ENCODE data around the gene RBX1.
"Not testable (repeated sequence)": the region's sequence is repeated elsewhere in the genome, so short reads cannot be mapped to it uniquely, and the experiment has no call there.

Gene RBX1

DNA sequence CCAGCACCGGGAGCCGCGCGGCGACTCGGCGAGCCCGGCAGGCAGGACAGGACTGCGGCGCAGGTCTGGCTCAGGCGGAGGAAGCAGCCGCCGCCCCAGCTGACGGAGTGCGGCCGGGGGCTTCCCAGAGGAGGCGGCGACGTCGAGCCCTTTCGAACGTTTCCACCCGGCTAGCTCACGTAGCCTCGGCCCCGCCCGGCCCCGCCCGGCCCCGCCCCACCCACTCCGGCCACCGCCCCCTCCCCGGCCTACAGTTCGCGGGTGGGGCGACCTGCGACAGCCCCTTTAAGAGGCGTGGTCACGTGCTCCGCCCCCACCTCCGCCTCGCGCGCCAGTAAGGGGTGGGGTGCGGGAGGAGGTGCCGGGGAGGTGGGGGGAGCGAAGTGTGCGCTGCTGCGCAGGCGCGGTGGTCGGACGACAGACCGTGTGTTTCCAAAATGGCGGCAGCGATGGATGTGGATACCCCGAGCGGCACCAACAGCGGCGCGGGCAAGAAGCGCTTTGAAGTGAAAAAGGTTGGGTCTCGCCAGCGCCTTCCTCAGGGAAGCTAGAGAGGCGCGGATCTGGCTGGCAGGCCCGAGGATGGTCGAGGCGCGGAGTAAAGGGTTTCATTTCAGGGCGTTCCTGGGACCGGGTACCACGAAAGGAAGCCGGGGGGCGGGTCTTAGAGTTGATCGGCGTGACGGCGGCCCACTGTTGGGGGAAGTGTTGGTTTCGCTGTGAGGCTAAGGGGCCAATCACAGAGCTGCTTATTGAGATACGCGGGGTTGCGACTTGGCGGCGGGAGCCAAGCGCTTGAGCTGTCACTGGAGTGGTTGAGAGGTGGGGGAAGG is at the start of gene RBX1:
Gene RBX1 (plus strand): TSS at position 417 of the 833 bp plus-strand sequence. CDS start 21 bp downstream, at position 438.
- DNase-seq: peak; percentile 93 to 100 (median 99)

DNA sequence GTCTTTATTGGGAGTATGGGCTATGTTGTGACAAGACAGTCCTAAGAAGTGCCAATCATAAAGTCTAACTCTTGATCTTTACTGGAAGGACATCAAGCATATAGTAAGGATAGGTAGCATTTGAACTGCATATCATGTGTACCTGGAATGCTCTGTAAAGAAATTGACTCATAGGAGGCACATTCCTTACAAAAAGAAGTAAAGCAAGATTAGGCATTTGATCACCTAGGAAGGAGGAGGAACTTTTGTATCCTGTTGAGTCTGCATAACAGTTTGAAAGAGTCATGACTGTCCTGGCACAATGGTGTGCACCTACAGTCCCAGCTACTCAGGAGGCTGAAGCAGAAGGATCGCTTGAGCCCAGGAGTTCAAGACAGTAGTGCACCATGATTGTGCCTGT is 47.1 kb upstream of the RBX1 start:
- no peak for DNase-seq

DNA sequence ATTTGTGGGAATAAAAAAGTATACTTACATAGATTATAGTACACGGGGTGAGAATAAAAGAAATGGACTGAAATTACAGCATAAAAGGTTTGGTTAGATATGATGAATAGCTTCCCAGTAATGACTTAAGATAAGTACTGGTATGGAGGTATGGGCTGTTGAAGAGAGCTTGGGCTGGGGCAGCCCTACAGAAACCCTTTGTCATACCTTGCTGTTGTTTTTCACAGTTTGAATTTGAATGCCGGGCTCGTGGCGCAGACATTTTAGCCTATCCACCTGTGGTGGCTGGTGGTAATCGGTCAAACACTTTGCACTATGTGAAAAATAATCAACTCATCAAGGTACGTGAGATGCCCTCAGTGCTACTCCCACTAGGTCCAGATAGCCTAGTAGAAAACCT is 42.3 kb upstream of the RBX1 start:
- no peak for DNase-seq

DNA sequence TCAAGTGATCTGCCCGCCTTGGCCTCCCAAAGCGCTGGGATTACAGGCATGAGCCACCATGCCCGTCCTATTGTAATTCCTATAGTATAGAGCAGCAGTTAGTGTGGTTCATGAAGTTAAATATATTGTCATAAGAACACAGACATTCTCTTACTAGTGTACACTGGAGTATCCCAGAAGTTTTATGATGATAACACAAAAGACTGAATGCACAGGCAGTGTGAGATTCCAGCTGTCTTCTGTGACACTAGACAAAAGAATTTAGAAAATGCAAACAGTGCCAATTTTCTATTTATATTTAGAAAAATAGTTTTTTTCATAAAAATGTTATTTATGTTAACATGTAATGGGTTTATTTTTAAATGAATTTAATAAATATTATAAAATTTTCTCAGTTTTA is 39.4 kb upstream of the RBX1 start:
- DNase-seq: no peak

DNA sequence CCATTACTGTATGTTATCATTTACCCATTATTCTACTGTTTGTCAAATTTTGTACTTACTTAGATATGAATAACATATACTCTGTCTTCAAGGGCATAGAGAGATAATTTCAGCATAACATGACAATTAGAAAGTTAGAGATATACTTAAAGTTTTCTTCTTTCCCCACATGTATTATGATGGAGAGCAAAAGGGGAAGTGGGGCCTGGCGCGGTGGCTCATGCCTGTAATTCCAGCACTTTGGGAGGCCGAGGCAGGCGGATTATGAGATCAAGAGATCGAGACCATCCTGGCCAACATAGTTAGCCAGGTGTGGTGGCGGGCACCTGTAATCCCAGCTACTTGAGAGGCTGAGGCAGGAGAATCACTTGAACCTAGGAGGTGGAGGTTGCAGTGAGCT is 38.2 kb upstream of the RBX1 start:
- DNase-seq: not testable (repeated sequence)

DNA sequence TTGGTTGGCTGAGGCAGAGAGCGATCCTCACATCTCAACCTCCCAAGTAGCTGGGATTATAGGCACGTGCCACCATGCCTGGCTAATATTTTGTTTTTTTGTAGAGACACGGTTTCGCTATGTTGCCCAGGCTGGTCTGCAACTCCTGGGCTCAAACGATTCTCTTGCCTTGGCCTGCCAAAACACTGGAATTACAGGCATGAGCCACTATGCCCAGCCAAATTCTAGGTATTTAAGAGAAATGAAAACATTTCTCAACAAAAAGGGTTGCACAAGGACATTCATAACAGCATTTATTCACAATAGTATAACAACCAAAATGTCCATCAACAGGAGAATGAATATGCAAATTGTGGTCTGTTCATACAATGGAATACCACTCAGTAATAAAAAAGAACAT is 31.7 kb upstream of the RBX1 start:
- no peak for DNase-seq

DNA sequence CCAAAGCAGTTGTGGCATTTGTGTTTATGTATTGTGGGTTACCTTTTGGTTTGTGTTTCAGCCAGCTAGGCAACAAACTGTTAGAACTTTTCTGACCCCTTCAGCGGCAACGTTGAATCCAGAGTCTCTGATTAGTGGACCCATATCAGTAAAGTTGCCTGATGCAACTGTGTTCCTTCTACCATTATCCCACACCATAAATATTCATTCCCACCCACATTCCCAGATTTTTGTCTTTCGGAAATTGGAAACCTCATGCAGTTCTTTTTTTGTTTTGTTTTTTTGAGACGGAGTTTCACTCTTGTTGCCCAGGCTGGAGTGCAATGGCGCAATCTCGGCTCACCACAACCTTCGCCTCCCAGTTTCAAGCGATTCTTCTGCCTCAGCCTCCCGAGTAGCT is 30.7 kb upstream of the RBX1 start:
- DNase-seq: no peak

DNA sequence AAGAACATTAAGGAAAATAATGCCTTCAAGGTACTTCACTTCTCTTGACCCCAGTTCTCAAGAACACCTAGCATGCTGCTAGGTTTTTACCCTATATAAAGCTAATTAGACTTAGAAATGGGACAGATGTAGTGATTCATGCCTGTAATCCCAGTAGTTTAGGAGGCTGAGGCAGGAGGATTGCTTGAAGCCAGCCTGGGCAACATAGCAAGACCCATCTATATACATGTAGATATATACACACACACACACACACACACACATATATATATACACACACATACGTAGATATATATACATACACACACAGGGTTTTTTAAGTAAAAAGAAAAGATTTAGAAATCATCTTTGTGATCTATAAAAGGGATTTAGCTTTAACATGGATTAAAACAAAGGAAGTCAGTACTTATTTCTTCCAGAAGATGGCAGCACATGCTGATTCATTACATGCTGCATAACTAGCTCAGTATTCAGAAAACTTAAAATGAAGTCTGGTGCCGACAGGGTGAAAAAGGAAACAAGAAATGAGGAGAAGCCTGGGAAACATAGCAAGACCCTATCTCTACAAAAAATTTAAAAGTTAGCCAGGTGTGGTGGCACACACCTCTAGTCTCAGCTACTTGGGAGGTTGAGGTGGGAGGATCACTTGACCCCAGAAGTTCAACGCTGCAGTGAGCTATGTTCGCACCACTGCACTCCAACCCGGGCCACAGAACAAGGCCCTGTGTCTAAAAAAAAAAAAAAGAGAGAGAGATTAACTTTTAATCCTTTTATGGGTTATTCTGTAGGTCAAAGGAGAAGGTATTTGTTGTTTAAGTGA is 28.5 kb upstream of the RBX1 start:
- DNase-seq: peak in 2 of 14 donors; percentile 8 to 31

DNA sequence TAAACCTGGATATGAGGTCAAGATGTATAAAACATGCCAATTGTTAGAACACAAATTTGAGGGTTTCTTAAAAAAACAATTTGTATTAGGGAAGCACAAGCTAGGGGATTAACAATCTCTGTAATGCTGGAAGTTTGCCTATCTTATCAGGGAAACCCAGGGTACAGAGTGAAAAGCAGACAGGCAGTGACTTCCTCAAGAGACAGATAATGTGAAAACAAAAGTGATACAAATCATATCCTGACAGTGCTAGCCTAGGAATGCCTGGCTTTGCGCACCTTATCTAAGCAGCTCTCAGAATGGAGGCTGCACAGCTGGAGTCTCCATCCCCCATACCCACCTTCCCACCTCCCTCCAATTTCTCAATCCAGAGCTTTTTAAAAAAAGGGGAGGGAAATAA is 22.5 kb upstream of the RBX1 start:
- DNase-seq: no peak

DNA sequence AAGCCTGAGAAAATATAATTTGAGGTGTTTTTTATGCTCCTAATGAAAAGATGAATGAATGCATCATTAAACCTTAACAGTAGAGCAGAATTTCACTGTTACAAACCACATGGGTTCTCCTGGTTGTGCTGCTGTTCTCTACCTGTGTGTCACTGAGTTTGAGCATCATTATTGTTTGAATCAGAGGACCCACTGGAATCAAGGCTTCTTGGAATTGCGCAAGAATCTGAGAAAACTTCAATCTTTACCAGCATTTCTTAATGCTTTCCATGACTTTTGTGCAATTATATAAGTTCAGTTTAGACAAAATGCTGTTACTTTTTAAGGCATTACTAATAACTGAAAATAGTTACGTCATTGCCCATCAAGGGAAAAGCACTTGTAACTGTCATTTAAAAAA is 18.8 kb upstream of the RBX1 start:
- DNase-seq: no peak

DNA sequence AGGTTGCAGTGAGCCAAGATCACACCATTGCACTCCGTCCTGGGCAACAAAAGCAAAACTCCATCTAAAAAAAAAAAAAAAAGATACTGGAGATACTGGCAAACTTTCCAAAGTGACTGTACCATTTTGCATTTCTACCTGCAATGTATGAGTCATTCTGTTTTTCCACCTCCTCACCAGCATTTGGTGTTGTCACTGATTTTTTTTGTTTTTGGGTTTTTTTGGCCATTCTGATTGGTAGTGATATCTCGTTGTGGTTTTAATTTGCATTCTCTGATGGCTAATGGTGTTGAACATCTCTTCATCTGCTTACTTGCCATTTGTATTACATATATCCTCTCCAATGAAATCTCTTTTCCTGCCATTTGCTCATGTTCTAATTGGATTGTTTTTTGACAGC is 12.0 kb upstream of the RBX1 start:
- DNase-seq: no peak

DNA sequence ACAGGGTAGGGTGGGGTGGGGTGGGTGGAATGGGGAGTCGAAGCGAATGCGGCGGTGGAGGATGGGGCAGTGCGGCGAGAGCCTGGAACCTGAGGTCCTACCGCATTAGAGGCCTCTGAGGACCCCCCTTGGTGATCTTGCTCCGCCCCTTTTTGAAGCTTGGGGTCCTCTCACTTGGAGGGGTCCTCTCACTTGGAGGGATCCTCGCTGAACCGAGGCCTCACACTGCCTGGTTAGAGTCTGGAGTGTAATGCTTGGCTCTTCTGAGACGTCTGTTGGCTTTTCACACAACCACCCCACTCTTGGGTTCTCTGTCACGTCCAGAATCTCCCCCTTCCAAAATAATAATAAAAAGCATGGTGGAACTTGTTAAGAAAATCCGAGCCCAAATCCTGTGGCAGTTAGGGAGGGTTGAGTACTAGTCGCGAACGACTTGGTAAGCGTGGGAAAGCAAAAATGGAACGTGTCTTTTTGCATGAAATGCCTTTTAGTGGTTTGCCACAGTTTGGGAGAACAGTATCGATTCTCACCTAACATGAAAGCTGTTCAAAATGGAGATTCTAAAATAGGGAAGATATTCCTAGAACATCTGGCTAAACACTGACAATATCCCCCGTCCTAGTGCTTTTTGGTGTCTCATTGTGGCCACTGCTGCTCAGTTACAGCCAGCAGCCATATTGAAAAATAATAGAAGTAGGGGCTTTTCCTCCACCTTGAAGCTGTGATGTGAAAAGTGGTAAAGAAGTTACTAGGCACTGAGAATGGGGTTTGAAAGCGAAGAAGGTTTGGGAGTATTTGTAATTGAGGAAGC is 822 bp downstream of the RBX1 start:
- no peak for DNase-seq

DNA sequence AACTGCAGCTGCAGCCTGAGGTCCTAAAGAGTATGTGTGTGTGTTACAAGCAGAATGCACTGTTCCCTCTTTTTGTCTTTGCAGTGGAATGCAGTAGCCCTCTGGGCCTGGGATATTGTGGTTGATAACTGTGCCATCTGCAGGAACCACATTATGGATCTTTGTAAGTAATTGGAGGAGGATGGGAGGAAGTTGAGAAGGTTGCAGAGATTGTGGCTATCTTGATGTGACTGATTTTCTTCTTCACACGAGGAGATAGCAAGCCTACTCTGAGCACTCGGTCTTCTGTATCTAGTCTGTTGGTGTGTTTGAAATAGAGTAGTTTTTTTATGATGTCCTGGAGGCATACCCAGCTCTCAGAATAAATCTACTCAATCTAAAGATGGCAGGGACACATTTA is 2.3 kb downstream of the RBX1 start:
- no peak for DNase-seq

DNA sequence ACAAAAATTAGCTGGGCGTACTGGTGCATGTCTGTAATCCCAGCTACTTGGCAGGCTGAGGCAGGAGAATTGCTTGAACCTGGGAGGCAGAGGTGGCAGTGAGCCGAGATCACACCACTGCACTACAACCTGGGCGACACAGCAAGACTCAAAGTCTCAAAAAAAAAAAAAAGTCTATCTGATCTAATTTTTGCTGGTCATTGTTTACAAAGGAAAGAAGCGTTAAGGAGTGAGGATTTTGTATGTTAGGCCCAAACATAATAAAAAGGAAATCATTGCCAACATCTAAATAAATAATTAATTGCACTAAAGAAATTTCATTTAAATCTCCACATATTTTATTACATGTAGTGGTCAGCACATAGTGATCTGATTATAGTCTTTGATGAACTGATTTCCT is 2.9 kb downstream of the RBX1 start:
- no peak for DNase-seq

DNA sequence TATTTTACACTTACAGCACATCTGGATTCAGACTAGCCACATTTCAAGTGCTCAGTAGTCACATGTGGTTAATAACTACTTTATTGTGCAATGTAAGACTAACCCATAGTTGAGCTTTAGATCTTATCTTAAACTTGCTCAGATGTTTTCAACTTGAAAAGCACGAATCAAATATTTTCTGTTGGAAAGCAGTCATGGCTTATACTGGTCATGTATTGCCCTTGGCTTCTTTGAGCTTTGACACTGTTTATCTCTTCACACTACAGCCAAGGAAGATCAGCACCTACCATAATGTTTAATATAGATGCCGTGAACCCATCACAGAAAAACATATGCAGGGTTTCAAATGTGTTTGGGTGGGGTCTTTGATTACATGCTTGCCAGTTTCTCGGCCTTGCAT is 4.4 kb downstream of the RBX1 start:
- no peak for DNase-seq

DNA sequence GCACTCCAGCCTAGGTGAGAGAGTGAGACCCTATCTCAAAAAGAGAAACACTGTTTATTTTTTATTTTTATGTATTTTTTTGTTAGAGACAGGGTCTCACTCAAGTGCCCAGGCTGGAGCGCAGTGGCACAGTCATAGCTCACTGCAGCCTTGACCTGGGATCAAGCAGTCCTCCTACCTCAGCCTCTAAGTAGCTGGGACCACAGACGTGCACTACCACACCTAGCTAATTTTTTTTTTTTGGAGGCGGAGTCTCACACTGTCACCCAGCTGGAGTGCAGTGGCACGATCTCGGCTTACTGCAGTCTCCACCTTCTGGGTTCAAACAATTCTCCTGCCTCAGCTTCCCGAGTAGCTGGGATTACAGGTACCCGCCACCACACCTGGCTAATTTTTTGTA is 6.4 kb downstream of the RBX1 start:
- DNase-seq: no peak

DNA sequence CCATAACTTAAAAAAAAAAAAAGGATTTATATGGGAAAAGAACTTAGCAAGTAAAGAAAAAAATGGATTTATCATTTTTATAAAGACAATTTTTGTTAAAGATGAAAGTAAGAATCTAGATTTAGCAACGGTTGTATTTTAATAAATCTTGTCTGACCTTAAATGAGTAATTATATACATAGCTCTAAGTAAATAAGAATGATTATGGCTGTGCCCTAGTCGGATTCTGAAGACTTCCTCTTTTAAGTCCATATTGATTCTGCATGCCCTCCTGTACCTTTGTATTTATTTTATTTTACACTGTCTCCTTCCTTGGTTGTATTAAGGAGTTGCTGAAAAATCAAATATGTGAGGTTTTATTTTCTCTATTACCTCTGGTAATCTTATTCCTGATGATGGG is 7.1 kb downstream of the RBX1 start:
- DNase-seq: no peak

DNA sequence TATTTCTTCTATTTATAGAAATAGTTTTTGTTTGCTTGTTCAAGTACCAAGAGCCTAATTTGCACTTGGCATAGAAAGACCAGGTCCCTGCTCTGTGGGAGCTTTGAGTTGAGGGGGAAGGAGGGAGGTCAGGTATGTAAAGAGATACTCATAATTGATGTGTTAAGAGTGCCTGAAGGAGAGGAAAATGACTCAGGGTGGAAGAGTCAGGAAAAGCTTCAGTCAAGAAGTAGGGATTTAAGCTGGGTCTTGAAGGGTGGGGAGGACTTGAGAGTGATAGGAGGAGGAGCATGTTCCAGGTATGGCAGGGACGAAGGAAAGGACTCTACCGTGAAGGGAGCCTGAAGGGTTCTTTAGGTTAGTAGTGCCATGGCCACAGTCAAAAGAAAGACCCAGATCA is 9.0 kb downstream of the RBX1 start:
- no peak for DNase-seq

DNA sequence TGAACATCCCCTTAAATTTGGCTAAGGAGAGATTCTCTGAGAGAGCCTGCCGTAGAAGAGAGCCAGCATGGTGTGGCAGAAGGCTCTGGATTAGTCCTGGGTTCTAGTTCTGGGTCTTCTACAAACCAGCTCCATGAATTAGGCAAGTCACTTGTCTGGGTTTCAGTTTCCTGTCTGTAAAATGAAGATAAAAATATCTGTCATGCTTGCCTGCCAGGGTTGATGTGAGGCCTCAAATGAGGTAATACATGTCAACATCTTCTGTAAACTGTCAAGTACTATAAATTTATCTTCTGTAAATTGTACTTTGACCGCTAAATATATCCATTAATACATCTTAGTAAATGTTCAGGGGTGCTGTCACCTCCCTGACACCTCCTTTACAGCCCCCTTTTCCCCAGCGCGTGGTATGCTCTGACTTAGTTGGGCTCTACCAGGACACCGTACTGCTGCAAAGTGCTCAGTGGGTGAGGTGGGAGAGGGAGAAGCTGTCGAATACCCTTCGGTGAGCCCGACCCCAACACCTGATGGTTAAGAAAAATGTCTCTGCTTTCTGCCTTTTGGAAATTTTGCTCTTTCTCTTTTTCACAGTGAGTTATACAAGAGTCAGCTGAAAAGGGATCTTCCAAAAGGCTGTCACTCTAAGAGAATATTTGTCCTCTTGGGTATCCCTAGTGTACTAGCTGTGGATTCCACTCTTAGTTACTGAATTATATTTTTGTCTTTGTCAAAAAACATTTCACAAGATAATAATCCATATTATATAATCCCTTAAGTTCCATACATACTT is 15.0 kb downstream of the RBX1 start:
- DNase-seq: no peak

DNA sequence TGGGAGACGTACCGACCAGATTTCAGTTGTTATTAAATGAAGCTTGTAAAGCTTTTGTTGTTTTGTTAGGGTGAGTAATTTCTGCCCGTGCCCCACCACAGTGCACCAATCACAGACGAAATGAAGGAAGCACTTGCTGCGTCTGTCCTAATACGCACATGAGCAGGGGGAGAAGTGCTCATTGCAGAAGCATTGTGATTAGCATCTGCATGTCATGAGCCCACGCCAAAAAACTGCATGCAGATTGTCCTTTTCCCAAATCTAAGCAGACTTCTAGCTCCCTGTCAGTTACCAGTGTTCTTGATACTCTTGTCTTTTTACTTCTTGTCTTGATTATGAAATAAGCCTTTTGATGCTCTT is 15.5 kb downstream of the RBX1 start:
- DNase-seq: no peak

DNA sequence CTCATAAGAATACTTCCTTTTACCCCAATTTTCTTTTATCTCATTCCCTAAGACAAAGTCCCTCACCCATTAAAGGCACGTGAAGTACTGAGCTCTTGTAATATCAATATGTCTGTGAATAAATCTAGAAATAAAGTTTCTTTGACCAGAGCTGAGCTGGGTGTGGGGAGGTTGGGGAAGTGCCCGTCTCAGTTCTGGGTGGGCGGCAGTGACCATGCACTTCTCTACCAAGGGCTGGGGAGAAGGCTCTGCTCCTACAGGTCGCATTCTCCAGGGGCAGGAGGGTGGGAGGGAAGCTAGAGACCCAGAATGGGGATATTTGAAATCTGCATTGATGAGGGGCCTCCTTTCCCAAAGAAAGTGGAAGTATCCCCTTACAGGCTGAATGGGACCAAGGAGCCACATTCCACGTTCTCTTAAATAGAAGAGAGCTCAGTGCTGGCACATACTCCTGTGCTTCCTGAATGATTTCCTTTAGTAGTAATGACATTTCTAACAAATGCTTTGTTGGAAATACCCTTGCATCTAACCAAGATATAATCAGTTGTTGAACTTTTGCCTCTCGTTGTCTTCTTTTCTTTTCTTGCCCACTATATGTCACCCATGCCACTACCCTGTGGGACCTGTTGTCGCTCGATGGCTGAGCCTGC is 16.1 kb downstream of the RBX1 start:
- no peak for DNase-seq

DNA sequence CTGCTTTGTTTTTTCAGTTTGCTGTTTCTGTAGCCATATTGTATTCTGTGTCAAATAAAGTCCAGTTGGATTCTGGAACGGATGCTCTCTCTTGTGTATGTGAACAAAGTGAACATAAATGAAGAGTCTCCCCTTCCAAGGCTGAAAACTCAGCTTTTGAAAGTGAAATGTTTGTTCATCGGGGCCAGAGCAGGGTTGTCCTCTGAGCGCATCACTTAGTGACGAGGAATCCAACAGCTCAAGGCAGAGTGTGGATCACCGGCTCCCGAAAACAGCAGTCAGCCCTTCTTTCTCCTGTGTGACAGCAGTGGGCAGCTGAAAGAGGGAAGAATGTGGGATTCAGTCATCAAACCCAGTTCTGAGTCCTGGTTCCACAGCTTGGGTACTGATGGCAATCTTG is 21.4 kb downstream of the RBX1 start:
- DNase-seq: no peak

Data from C1 segment of cervical spinal cord (tissue), 14 donors.